ENCODE measurements around the gene PCBP3. TPM values are rescaled to one million over a fixed set of nuclear protein-coding genes. Genes with fewer than 3 reads are reported as not detected.

PCBP3 gene
- total and polyA plus RNA-seq, 4 donors: 0.36 to 1.6 (median 0.42) TPM

DNA sequence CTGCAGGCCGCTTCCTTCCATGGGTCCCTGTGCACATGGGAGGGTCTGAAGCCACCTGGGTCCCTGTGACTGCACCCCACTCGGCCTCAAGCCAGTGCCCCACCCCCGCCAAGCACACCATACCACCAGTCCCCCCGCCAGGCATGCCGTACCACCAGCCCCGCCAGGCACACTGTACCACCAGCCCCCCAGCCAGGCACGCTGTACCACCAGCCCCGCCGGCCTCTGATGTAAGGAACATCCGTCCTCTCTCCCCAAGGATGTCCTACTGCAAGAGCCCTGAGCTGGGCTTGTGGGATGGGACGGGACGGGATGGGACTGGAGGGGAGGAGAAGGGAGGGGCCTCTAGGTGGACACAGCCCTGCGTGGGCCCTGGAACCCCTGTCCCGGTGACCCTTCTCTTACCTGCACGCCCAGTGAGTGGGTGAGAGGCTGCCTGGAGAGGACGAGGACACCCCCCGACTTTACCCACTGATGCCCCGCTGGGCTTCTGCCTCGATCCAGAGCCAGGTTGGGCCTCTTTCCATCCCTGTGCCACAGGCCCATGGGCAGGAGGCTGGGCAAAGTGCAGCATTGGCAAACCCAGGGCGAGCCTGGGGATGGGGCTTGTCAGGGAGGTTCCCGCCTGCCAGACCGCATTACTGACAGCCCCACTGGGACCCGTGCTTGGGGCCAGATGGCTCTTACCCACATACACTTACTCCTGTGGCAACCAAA is 297.3 kb downstream of the PCBP3 start:
- no peak overlapping the region for H3K27ac ChIP-seq (ENCODE audit: low read depth in 1 of 2, low read length in 2 of 2)
- no peaks in the 10 kb centered on the region for H3K9me3 ChIP-seq (ENCODE audit: control insufficient read depth in 4 of 4, low read length in 3 of 4)
- H3K27me3 ChIP-seq (ENCODE audit: control insufficient read depth in 4 of 4, insufficient read depth in 4 of 4, low read length in 3 of 4): no peaks in the 10 kb centered on the region
- DNase-seq (ENCODE audit: low spot score): no peak
- H3K4me1 ChIP-seq (ENCODE audit: control insufficient read depth in 4 of 4, insufficient read depth in 4 of 4, low read length in 3 of 4): no peaks in the 10 kb centered on the region
- no peaks in the 10 kb centered on the region for H3K36me3 ChIP-seq (ENCODE audit: control insufficient read depth in 4 of 4, insufficient read depth in 3 of 4, low read depth in 1 of 4, low read length in 3 of 4)
- TF ChIP-seq, protein P1, sequence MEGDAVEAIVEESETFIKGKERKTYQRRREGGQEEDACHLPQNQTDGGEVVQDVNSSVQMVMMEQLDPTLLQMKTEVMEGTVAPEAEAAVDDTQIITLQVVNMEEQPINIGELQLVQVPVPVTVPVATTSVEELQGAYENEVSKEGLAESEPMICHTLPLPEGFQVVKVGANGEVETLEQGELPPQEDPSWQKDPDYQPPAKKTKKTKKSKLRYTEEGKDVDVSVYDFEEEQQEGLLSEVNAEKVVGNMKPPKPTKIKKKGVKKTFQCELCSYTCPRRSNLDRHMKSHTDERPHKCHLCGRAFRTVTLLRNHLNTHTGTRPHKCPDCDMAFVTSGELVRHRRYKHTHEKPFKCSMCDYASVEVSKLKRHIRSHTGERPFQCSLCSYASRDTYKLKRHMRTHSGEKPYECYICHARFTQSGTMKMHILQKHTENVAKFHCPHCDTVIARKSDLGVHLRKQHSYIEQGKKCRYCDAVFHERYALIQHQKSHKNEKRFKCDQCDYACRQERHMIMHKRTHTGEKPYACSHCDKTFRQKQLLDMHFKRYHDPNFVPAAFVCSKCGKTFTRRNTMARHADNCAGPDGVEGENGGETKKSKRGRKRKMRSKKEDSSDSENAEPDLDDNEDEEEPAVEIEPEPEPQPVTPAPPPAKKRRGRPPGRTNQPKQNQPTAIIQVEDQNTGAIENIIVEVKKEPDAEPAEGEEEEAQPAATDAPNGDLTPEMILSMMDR (IDR thresholded peaks at IDR 0.05; ENCODE audit: low read depth, low read length, missing input control): no peak
- TF ChIP-seq NR2F2 (IDR thresholded peaks at IDR 0.05): no peak
- TF ChIP-seq, protein P2, sequence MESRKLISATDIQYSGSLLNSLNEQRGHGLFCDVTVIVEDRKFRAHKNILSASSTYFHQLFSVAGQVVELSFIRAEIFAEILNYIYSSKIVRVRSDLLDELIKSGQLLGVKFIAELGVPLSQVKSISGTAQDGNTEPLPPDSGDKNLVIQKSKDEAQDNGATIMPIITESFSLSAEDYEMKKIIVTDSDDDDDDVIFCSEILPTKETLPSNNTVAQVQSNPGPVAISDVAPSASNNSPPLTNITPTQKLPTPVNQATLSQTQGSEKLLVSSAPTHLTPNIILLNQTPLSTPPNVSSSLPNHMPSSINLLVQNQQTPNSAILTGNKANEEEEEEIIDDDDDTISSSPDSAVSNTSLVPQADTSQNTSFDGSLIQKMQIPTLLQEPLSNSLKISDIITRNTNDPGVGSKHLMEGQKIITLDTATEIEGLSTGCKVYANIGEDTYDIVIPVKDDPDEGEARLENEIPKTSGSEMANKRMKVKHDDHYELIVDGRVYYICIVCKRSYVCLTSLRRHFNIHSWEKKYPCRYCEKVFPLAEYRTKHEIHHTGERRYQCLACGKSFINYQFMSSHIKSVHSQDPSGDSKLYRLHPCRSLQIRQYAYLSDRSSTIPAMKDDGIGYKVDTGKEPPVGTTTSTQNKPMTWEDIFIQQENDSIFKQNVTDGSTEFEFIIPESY (IDR thresholded peaks at IDR 0.05): no peak
- WGBS: 92% methylated on average over 23 of the region's 23 CpGs
- no peak overlapping the region for H3K4me3 ChIP-seq (ENCODE audit: low read depth in 1 of 3, low read length in 3 of 3)
- no peak overlapping the region for H3K9ac ChIP-seq (ENCODE audit: low read depth in 1 of 2, low read length in 2 of 2)

DNA sequence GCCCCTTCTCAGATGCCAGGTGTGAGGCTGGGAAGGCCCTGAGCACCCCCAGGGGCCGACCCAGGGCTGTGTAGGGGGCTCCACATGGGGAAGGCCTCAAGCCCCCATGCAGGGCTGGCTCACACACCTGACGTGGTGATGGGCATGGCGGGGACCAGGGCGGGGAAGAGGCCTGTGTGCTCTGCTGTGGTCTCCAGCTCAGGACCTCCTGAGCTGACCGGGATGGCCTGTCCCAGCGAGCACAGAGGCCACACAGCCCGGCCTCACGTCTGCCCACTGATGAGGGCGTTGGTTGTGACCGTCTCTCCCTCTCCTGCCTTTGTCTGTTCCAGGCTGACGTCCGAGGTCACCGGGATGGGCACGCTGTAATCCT is 297.8 kb downstream of the PCBP3 start:
- H3K9me3 ChIP-seq (ENCODE audit: control insufficient read depth in 4 of 4, low read length in 3 of 4): no peaks in the 10 kb centered on the region
- 89% methylated on average over 14 of the region's 14 CpGs for WGBS
- no peak for TF ChIP-seq FOXA1 (IDR thresholded peaks at IDR 0.05)
- TF ChIP-seq, protein P2 (IDR thresholded peaks at IDR 0.05): no peak
- TF ChIP-seq, protein P3, sequence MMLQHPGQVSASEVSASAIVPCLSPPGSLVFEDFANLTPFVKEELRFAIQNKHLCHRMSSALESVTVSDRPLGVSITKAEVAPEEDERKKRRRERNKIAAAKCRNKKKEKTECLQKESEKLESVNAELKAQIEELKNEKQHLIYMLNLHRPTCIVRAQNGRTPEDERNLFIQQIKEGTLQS (IDR thresholded peaks at IDR 0.05): no peak
- TF ChIP-seq, protein P1 (IDR thresholded peaks at IDR 0.05; ENCODE audit: low read depth, low read length, missing input control): no peak
- TF ChIP-seq JUND (IDR thresholded peaks at IDR 0.05): no peak
- no peak for TF ChIP-seq HNF4G (IDR thresholded peaks at IDR 0.05)
- TF ChIP-seq EGR1 (IDR thresholded peaks at IDR 0.05; ENCODE audit: low read depth in 2 of 2): no peak
- no peak for TF ChIP-seq RXRA (IDR thresholded peaks at IDR 0.05)
- TF ChIP-seq, protein P4, sequence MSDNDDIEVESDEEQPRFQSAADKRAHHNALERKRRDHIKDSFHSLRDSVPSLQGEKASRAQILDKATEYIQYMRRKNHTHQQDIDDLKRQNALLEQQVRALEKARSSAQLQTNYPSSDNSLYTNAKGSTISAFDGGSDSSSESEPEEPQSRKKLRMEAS (IDR thresholded peaks at IDR 0.05): no peak
- no peak for TF ChIP-seq NR2F2 (IDR thresholded peaks at IDR 0.05)
- no peak for TF ChIP-seq GABPA (IDR thresholded peaks at IDR 0.05 in 1 of 2, conservative IDR thresholded peaks at IDR 0.05 in 1 of 2)
- no peak for TF ChIP-seq HNF4A (conservative IDR thresholded peaks at IDR 0.05)
- no peak for TF ChIP-seq RAD21 (IDR thresholded peaks at IDR 0.05)
- no peak overlapping the region for H3K27ac ChIP-seq (ENCODE audit: low read depth in 1 of 2, low read length in 2 of 2)
- H3K9ac ChIP-seq (ENCODE audit: low read depth in 1 of 2, low read length in 2 of 2): no peak overlapping the region
- no peak for DNase-seq (ENCODE audit: low spot score)
- no peaks in the 10 kb centered on the region for H3K36me3 ChIP-seq (ENCODE audit: control insufficient read depth in 4 of 4, insufficient read depth in 3 of 4, low read depth in 1 of 4, low read length in 3 of 4)
- no peak overlapping the region for H3K4me3 ChIP-seq (ENCODE audit: low read depth in 1 of 3, low read length in 3 of 3)
- no peaks in the 10 kb centered on the region for H3K27me3 ChIP-seq (ENCODE audit: control insufficient read depth in 4 of 4, insufficient read depth in 4 of 4, low read length in 3 of 4)
- H3K4me1 ChIP-seq (ENCODE audit: control insufficient read depth in 4 of 4, insufficient read depth in 4 of 4, low read length in 3 of 4): no peaks in the 10 kb centered on the region
